ENCODE results near the gene GNPTG.

The GNPTG gene

DNA sequence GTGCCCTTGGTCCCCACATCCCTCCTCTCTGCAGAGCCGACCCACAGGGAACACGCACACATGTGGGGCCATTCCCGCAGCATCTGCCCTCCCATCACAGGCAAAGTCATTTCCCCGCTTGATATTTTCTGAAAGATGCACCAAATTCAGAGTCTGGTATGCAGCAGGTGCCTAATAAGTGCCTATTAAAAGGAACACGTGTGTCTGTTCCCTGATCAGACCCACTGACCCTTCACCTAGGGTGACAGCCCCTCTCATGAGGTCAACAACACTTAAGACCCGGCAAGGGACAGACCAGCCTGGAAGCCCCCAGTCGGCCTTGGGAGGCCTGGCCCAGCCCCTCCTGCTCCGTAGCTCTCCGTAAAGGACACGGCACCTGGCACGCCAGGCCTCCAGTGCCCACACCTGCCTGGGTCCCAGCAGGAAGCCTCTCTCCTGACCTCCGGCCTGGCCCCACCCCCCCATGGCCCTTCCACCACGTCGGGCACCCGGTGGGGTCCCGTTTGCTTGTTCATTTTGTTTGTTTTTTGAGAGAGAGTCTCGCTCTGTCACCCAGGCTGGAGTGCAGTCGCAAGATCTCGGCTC is 42.7 kb downstream of the GNPTG start:
- no peak for DNase-seq (ENCODE audit: low read depth in 2 of 3, low spot score in 2 of 3)

DNA sequence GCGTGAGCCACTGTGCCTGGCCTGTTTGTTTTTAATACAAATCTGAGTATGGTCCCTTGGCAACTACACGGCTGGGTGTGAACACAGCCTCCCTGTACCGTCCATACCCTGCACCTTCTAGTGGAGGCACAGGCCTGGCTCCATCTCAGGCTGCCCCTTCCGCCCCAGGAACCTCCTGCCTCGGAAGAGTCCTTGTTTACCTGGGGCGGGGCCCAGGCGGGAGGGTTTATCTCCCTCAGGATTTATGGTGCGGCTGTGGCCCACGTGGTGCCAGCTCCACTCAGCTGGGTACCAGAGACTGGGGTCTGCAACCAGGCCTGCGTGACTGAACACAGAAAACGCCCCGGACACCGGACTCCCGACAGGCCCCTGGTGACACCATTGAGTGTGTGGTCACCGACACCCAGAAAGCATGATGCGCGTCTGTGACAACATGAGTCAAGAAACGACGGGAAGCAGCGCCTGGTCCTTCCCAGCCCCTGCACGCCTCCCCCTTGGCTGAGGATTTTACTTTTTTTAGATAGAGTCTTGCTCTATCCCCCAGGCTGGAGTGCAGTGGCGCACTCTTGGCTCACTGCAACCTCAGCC is 43.8 kb downstream of the GNPTG start:
- DNase-seq (ENCODE audit: low read depth in 2 of 3, low spot score in 2 of 3): no peak

DNA sequence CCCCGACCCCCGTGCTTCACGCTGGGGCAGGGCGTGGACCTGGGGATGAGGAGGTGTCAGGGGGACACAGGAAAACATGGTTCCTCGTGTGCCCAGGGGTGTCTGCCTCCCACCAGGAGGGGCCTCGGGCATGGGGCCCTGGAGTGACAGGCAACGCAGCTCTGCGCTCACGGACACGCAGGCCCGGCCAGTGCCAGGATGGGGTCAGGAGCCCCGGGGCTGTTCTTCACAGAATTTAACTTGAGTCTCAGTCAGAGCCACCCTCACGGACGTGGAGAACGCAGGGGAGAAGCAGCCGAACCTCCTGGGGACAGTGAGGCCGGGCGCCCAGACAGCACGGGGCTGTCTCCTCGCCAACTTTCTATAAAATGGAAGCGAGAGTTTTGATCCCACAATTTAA is 46.0 kb downstream of the GNPTG start:
- no peak for DNase-seq (ENCODE audit: low read depth in 2 of 3, low spot score in 2 of 3)

DNA sequence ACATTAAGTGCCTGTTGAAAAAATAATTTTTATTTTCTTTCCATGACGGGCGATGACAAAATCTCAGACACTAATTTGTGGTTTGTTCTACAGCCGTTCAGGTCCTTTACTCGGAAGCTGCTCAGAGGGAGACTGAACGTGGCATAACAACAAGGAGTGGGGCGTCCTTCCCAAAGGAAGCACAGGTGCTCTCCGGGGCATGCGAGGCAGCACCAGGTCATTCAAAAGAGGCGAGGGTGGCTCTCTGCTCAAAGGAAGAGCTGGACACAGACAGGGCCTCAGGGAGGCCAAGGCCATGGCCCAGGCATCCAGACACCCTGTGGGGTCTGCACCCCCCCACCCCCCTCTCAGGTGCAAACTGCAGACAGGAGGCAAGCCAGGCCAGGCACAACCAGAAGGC is 46.6 kb downstream of the GNPTG start:
- no peak for DNase-seq (ENCODE audit: low read depth in 2 of 3, low spot score in 2 of 3)

DNA sequence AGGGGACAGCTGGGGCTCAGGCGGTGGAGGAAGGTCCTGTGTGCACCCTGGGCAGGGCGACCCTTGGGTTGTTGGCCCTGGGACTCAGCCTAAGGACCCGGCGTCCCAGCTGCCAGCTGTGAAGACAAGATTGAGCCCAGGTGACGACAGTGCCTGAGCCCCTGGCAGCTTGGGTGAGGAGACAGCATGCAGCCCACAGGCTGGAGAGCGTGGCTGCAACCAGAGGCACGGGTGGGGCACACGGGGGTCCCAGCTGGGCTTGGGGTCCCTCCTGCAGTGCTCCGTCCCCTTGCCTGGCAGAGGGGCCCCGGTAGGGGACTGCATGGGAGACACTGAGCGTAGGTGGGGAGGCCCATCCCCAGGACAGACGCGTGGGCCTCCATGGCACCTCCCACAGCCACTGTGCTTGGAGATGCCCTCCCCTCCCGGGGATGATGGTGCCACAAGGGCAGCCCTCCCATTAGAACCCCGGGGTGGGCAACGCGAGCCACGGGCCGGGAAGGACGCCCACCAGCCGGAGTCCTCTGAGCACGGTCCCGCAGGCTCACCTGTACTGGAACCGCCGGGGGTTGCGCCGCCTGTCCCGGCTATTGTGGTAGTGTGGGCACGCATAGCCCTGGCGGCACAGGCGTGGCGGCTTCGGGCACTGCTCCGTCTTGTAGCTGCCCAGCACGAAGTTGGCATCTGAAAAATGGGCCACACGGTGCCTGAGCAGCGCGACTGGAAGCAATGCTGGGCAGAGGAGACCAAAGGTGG is 47.3 kb downstream of the GNPTG start:
- no peak for DNase-seq (ENCODE audit: low read depth in 2 of 3, low spot score in 2 of 3)

DNA sequence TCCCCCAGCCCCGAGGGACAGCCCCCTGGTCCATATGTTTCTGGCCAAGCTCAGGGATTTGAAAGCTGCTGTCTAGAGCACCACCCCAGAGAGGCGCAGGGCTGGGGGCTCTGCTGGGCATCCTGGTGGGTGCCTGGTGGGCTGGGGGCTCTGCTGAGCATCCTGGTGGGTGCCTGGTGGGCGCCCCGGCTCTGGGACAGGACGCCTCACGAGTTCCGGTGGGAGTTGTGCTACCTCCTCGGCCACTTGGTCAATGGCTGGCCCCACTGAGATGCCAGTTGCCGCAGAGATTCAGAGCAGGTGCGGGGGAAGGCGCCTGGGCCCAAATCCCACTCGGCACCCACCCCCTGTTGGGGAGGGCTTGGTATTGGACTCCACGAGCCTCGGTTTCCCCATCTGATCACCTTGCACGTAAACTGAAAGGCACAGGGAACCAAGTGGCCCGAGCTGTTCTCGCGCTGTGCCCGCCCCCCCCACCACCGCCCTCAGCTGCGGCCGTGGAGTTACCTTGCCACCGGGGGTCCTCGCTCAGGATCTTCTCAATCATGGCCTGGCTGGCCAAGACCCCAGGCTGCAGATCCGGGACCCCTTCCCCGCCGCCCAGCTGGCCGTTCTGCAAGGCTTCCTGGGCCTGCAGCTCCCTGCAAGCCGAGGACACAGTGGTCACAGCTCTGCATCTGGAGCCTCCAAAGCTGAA is 49.5 kb downstream of the GNPTG start:
- DNase-seq (ENCODE audit: low read depth in 2 of 3, low spot score in 2 of 3): no peak

DNA sequence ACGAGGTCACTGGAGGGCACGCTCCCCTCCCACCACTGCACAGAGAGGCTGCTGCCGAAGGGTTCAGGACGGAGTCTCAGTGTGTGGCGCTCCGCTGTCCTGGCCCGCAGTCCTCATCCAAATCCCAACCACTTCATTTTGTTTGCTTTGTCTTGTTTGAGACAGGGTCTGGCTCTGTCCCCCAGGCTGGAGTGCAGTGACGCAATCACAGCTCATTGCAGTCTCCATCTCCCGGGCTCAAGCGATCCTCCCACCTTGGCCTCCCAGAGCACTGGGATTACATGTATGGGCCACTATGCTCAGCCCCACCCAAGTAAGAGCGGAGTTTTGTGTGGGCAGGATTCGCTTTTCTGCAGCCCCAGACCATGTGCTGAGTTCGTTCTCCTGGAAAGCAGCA is 50.0 kb downstream of the GNPTG start:
- no peak for DNase-seq (ENCODE audit: low read depth in 2 of 3, low spot score in 2 of 3)

DNA sequence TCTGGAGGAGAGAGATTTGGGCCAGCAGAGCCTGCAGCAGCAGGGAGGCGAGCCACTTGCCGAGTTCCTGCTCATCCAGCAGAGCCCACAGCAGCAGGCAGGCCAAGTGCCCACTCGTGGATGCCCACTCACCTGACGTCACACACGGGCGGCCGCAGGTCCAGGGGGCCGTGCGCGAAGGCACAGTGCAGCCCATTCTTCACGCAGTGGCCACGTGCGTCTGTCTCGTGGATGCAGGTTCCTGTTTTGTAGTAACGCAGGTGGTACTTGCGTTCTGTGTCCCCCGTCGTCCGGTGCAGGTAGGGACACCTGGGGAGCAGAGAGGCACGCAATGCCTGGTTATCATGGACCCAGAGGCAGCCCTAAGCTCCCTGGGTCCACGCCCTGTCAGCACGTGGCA is 51.3 kb downstream of the GNPTG start:
- no peak for DNase-seq (ENCODE audit: low read depth in 2 of 3, low spot score in 2 of 3)

DNA sequence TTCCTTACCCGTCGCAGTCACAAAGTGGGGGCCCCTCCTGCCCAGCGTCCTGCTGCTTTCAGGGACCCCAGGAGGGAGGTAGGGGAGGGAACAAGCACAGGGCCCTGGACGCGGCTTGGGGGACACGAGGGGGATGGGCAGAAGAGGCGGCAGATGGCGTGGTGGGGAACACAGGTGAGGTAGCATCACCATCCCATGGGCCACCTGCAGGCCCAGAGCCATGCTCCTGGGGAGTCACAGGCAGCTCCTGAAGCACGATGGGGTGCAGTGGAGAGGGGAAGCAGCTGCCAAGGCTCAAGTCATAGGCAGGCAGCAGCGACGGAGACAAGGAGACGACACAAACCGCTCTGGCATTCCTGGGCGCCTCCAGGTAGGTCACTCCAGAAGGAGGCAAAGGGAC is 52.0 kb downstream of the GNPTG start:
- DNase-seq (ENCODE audit: low read depth in 2 of 3, low spot score in 2 of 3): no peak

DNA sequence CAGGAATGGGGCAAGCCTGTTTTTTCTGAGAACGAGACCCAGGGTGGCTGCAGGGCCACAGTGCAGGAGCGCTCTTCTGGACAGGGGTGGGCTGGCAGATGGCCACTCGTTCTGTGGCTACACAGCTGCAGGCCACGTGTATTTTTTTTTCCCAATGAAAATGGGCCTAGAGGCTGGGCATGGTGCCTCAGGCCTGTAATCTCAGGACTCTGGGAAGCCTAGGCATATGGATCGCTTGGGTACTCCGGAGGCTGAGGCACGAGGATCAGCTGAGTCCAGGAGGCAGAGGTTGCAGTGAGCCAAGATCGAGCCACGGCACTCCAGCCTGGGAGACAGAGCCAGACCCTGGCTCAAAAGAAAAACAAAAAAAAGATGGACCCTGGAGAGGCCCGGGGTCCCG is 56.0 kb downstream of the GNPTG start:
- DNase-seq (ENCODE audit: low read depth in 2 of 3, low spot score in 2 of 3): no peak

DNA sequence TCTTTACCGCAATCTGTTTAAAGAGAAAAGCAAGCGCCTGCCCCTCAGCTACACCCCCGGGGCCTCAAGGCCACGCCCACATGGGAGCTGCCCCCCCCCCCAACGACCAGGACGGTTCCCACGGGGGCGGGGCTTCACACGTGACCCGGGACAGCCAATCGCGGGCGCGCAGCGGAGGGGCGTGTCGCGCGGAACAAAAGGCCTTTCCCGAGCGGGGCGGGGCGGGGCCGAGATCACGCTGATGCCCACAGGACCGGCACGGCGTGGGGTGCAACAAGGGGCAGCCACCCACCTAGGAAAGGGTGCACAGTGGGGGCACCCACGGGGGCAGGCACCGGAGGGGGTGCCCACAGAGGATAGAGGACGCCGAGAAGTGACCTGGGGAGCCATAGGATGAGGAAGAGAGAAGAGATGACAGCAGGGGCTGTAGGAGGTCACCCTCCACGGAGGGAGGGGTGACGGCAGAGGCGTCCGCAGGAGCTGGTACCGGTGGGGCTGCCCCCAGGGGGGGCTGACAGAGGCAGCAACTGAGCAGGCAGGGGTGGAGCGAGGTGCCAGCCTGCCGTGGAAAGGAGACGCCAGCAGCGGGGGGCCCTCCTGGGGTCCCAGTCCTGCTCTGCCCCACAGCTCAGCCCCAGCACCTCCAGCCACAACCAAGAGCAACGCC is 56.6 kb downstream of the GNPTG start:
- DNase-seq (ENCODE audit: low read depth in 2 of 3, low spot score in 2 of 3): peak; percentile 86 to 98 (median 96)

DNA sequence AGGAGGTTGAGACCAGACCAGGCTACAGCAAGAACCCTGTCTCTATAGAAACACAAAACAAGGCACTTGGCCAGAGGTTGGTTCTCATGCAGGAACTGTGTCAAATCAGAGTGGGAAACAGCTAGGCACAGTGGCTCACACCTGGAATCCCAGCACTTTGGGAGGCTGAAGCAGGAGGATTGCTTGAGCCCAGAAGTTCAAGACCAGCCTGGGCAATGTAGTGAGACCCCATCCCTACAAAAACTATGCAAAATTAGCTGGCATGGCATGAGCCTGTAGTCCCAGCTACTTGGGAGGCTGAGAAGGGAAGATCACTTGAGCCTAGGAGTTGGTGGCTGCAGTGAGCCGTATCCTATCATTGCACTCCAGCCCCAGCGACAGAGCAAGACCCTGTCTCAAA is 61.1 kb downstream of the GNPTG start:
- no peak for DNase-seq (ENCODE audit: low read depth in 2 of 3, low spot score in 2 of 3)
